Activated naive CD8-positive, alpha-beta T cell treated with anti-CD3 and anti-CD28 coated beads, Interleukin-2, amount 50 U/mL, for 16 hours (primary cell): ENCODE results near the gene TEX2.
"Not testable (repeated sequence)": the region's sequence is repeated elsewhere in the genome, so short reads cannot be mapped to it uniquely, and the experiment has no call there.

Experiments used
- DNase-seq: peaks from one replicate; pipeline ENCODE4 v3.0.0-alpha.2; 2020; ENCODE audit warnings: low read depth, low spot score

TEX2 gene

DNA sequence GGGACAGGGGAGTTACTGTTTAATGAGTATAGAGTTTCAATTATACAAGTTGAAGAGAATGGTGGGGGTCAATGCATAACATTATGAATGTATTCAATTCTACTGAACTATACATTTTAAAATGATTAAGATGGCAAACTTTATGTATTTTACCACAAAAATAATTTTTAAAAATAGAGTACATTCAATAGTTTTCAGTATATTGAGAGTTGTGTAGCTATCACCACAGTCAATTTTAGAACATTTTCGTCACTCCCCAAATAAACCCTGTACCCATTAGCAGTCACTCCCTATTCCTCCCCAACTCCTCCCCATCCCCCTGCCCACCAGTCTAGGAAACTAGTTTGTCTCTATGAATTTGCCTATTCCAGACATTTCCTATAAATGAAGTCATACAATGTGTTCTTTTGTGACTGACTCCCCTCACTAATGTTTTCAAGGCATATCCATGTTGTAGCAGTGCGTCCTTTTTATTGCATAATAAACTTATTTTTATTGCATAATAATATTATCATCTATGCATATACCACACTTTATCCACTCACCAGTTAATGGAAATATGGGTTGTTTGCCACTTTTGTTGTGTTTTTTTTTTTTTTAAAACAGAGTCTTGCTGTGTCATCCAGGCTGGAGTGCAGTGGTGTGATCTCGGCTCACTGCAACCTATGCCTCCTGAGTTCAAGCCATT is 80.6 kb downstream of the TEX2 start:
- no peak for DNase-seq

DNA sequence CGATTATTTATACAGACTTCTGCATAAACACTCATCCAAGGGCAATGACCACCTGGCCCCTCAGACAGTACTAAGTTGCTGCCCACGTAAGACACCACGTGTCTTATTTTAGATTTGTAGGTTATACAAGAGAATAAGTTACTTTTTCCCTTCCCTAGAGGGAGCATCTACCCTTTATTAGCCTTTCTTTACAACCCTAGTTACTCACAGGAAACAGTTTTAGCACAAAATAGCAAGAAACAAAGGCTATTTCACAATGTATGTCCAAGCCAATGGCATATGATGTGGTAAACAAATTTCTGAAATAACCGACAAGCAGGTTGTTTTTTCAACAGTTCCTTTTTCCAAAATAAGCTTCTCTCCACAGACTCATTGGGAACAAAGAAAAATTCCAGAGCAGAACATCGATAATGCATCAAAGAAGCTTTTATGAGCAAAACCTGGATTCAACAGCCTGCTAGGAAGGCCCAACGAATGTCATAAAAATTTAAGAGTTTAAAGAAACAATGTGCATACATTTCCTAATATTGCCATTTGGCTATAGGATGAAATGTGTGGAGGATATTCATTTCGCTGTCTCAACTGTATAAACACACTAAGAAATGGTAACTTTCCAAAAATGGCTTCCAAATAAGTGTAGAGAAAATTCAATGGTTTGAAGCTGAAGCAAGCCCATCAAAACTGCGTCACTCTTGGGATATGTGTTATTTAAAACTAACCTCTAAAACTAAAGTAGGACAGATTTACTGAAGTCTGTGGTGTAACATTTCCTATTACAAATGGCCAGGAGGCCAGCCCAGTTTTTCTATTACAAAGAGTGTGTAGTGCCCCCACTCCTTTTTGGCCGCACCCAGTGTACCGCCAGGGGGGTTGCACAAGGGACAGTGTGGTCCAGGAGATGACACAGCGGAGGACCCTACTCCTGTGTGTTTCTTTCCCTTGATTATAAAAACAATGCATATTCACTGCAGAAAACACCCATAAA is 82.7 kb downstream of the TEX2 start:
- DNase-seq, result no peak

DNA sequence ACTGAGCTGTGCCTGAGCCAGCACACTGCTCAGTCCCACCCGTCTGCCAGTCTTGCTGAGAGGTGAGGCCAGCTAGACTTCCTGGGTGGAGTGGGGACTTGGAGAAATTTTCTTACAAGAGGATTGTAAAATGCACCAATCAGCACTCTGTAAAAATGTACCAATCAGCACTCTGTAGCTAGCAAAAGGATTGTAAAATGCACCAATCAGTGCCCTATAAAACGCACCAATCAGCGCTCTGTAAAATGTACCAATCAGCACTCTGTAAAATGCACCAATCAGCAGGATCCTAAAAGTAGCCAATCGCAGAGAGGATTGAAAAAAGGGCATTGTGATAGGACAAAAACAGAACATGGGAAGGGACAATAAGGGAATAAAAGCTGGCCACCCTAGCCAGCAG is 84.0 kb downstream of the TEX2 start:
- DNase-seq, result not testable (repeated sequence)

DNA sequence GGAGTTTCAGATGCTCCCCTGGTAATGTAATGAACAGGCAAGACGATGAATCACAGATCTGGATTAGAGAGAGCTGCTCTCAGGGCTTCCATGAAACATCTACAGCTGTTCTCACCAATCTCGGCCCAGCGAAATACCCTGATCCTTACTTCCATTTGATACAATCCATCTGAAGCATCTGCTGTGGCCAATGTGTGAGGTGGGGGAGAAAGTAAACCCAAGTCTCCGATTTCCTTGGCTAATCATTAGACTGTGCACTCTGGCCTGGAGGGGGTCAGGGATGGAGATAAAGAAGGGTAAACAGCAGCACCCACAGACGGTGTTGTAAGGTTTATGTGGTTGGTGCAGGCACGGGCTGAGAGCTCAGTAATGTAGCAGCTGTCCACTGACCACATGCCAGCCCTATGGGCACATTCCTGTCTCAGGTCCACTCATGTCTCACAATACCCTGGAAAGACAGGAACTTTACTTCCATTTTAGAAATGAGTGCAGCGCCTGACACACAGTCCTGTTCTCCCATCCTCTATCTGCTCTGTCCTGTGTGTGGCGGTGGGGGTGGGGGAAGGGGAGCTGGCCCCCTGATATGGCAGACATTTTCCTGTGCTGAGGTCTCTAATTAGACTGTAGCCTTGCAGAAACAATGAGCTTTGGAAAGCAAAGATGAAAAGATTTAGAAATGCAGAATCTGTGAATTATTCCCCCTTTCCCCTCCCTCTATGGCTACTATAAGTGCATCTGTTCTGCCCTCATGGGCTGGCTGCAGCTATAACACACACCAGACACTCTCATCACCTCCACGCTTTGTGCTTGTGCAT is 84.8 kb downstream of the TEX2 start:
- DNase-seq, result no peak

DNA sequence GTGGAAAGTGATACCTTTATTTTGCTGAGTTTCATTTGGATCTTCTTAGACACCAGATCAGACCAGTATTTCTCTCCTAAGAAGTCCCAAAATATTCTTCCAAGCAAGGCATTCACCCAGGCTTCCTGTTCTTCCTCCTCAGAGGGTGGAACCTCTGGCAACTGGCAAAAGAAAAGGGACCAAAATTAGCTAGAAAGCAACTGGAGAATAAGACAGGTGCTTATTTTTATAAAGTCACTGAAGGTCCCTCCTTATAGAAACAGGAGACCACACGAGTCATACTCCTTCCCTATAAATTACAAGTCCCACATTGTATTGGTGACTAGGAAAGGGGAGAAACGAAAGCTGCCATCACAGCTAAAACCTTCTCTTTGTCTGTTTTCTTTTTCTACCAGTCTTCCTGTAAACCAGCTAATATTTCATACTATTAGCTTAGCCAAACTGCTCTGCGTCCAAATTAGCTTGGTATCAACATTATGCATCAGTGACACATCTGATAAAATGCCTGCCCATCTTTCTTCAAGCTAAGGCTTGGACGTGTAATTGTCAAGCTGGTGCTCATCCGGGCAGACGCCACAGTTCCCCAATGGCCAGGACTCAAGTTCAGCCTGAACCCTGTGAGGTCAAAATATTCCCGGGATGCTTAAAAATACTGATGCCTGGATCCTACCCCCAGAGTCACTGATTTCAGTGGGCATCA is 85.6 kb downstream of the TEX2 start:
- no peak for DNase-seq

DNA sequence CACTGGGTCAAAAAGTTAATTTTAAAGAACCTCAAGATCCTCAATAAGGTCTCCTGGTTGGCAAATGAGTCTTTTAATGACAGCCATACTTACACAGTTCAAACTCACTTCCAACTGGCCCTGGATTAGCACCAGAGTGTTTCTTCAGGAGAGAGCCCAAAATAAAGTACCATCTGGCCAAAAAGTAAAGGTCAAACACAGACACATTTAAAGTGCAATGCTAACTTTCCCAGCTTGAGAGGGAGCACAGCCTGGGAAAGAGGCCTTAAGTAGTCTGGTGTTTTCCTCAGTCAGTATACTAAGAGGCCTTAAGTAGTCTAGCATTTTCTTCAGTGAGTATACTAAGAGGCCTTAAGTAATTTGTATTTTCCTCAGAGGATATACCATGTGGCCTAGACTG is 86.5 kb downstream of the TEX2 start:
- DNase-seq, result no peak

DNA sequence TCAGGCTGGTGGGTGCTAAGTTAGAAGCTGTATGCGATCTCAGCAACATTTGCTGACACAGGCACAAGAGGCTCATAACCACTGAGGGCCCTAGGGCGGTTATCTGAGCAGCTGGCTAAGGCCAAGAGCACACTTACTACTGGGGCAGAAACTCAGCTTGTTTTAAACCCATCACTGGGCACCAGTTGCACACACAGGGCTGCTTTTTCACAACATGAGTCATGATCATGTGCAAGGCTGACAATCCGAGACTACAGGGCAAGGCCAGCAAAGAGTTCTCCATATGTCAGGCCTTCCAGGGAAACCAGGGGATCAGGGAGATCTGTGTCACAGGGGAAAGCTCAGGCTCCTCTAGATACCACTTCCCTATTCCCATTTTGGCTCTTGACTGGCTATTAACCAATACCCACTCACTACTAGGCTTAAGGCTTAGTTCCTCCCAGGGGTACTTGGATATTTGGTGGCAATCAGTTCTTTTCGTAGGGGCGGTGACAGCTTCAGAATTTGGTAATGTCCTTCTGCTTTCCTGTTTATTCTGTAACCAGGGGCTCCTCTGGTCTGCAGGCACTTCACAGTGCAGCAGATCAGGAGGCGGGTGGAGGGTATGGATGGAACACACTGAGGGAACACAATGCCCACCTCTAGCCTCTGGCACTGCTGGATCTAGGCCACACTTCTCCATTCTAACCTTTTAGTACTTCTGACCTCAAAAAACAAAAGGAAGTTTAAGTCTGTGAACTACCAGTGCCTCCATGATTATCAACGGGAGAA is 88.2 kb downstream of the TEX2 start:
- DNase-seq, result no peak

DNA sequence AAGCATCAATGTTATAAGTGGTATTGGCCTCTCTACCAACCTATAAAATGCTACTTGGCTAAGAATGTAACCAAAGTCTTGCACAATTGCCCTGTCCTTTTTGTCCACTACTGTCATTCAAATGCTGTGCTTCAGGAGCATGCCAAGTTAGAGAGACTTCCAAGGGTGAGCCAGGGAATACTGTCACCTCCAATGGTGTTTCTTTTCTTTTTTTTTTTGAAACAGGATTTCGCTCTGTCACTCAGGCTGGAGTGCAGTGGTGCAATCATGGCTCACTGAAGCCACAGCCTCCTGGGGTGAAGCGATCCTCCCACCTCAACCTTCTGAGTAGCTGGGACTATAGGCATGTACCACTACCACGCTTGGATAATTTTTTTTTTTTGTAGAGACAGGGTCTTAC is 89.4 kb downstream of the TEX2 start:
- no peak for DNase-seq

DNA sequence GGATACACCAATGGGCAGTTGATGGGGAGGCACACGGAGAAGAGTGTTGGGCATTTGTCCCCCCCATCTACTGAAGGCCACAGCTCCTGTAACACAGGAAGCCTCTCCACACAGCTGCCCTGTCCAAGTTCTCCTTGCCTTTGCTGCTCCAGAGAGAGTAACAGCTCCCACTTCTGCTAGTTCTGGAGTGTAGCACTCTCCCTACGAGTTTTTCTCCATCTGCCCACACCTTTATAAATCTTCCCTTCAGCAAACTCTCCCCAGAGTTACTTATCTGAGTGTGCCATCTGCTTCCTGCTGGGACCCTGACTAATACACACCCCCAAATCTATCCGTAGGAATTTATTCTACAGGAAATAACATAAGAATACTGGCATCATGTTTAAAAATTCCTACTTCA is 90.5 kb downstream of the TEX2 start:
- no peak for DNase-seq

DNA sequence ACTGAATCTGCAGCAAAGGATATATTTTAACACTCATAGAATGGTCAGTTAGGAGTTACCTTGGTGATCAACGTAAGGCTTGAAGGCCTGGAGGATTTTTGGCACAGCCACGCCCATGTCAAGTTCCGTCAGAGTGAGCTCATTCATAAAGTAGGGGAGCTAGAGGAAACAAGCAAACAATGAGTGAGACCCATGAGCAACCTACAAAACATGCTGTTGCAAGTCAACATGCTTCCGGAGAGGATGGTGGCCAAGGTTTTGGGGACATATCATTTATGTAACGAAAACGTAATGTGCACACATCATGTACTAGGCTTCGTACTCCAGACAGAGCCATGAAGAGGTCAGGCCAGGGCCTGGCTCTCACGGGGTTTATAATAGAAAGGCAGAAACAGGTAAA is 92.0 kb downstream of the TEX2 start:
- no peak for DNase-seq

DNA sequence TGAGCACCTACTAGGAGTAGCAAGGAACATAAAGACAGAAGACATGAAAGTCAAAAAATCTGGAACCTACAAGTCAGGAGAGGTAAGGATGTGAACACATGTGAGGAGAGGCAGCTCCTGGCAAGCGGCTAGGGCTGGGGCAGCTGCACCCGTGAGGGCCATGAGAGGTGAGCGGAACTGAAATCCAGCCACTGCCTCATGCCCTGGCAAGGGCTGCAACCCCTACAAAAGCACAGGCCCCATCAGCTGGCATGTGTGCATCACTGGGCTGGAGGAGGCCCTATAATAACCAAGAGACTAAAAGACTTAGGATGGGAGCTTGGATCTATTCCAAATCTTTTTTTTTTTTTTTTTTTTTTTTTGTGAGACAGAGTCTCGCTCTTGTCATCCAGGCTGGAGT is 92.8 kb downstream of the TEX2 start:
- DNase-seq, result no peak

DNA sequence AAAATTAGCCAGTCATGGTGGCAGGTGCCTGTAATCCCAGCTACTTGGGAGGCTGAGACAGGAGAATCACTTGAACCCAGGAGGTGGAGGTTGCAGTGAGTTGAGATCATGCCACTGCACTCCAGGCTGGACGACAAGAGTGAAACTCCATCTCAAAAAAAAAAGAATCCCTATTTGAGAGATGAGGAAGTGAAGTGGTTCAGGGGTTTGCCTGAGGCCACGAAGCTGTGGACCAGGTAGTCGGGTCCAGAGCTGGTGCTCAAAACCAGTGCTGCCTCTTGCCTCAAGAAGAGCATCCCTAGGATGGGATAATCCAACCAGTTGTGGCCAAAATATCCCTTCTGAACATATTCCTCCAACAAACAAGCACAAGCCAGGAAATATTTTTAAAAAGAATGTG is 95.4 kb downstream of the TEX2 start:
- DNase-seq, result not testable (repeated sequence)

DNA sequence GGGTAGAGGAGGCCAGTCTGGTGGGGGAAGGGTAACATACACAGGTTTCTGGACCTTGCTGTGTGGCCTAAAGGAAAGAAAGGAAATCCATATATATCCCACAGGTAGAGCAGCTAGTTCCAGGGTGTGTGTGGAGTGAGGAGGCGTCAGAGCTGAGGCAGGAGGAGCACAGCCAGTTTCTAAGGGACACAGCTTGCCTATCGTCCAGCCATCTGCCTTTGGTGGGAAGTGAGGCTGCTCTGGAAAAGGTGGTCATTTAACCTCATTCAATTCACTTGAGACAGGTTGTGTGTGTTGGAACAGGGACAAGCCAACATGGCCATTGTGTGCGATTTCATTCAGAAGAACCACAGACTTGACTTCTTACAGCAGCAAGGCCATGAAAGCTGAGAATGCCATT is 96.2 kb downstream of the TEX2 start:
- DNase-seq, result no peak

DNA sequence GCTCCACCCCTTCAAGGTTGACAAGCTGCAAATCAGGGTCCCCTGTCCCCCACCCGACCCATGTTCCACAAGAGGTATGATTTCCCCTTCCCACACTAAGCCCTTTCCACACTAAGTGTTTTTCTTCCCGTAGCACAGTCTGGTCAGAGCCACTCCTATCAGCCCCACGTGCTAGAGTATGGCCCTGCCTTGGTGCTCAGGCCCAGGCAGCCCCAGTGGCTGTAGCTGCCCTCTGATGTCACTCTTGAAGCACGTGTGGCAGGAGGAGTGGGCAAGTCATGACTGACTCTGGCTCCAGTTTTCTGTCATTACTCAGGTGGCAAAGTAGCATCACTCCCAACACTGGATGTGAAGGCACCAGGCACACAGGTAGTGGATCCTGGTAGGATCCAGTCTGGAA is 97.7 kb downstream of the TEX2 start:
- no peak for DNase-seq

DNA sequence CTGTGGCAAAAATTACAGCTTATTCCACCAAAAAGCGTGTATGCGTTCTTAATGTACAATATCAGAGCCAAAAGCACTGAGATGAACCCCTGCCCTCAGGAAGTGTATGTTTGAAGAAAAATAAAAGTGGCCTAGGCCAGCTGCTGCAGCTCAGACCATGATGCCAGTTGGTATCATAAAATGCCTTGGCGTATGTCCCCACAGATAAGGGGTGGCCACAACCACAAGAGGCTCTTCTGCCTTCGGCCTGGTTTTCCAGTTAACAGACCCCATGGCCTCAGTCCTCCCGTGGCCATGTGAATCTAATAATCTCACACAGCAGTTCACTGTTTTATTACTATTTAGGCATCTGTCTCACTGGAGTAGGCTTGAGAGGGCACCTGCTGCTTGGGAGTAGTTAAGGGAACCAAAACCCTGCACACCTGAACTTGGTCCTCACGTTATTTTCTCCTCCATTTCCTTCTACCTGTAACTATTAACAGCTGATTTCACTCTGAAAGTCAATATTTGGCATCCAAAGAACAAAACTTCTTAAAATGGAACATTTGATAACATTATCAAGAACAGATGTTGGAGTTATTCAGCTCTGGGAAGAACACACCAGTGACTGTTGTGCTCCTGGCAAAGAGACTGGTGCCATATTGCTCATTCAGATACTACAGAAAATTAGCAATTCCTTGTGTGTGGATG is 98.3 kb downstream of the TEX2 start:
- DNase-seq, result no peak

DNA sequence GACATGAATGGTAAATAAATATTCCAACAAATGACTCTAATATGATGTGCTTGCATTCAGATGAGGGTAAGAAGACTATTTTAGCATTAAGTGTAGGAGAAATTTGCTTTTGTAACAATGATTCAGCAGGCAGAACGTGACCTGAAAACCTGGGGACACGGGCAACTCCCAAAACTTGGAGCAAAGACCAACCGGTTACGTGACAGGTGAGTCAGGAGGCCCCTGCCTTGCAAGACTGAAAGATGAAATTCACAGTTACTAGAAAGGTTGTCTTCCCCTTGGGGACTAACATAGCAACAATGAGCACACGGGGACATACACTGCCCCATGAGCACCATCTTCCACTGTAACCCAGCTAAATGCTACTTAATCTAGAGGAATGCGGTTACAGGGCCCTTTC is 99.6 kb downstream of the TEX2 start:
- DNase-seq, result no peak

DNA sequence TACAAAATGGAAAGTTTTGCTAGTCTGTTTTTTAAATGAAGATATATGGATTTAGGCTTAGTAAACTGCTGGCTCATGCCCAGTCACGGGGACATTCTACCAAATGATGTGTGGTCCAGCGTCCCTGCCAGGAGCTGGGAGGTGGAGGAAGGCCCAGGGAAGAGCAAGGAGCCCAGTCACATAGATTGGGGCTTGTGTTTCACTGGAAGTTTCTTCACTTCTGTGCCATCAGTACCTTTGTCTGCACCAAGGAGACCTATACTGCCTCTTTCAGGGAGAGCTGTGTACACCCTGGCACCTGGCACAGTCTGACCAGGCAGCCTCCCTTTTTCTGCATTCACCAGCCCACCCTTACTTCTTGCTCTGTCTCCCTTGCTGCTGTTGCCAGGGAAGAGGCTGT is 100.5 kb downstream of the TEX2 start:
- no peak for DNase-seq

DNA sequence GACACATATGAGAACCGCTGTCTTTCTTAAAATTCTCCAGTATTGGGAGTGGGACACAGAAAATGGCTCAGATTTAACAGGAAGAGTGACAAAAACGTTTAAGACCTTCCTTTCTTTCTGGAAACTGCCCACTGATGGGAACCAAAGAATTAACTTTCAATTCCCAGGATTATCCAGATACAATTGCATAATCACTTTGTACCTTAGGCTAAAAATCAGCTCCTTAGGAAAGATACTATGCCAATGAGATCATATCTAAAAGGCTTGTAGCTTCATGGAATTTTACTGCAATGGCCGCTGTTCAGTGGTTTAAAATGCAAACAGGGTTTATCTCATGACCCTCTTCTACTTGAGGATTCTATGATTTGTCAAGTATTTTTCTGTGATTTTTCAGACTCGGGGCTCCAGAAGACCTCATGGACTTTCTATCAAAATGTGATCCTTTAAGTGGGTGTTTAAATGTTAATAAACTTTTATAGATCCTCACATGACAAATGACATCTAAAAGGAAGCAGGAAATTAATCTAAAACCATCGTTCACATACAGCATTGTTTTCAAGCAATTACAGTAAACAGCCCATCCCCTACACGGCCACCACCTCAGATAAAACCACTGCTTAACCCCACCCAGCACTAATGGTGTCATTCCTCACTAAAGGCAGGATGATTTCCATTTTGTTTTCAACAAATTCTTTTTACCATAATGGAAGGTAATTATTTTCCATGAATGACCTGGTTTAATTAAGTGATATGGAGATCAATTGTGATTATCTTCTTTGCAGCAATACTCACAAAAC is 101.5 kb downstream of the TEX2 start:
- no peak for DNase-seq

DNA sequence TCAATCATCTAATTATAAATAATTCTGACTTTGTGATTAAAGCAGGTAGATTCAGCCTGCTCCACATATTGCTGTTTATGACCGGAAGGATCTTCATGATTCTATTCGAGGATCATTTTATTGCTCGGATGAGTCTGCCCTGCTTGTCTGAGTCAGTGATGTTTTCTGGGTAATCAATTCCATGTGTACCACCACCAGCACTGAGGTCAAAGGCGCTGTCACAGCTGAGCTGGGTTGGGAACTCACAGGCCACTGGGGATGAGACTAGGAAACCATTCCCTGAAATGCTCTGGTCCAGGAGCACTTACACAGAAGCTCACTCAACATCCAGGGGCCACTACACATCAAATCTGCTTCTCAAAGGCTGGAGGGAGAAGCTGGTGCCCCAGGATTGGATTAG is 102.7 kb downstream of the TEX2 start:
- no peak for DNase-seq
